ENCODE data around the gene OSBP2. TPM values are rescaled to one million over a fixed set of nuclear protein-coding genes. Genes with fewer than 3 reads are reported as not detected.
A peak's percentile ranks its signal among the peaks of the same experiment; 100 is the strongest.

OSBP2 gene
- total RNA-seq, 1 donor from 2014 or later = 15.1 TPM

GRCh38 chr22:30858976-30859713, 164.5 kb downstream of the OSBP2 start:
- no peak for ATAC-seq (ENCODE audit: poor library complexity)
- DNase-seq = no peak
- intact Hi-C loops (cut with DNase I) = no loop called here

DNA sequence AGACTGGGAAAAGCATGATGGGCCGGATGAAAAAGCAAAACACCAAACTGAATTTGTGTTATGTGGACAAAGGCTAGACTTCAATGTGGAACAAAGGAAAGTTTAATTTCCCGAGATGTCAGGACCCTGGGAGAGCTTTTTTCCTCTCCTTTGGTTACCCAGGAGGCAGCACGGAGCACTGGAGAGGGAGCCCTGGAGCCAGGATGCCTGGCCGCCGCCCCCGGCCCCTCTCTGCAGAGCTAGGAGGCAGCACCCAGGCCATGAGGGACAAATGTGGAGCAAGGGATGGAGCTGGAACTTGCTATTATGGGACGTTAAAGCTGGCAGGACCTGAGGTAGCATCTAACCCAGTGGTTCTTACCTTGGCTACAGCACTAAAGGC, 165.0 kb downstream of the OSBP2 start:
- intact Hi-C loops (cut with DNase I) = no loop called here
- ATAC-seq (ENCODE audit: poor library complexity) (no peak), DNase-seq (no peak)

- intact Hi-C loops (cut with DNase I) = no loop called here
- ATAC-seq (ENCODE audit: poor library complexity) (no peak), DNase-seq (no peak)
These were observed 165.8 kb downstream of the OSBP2 start for GRCh38 chr22:30860176-30861105.

GRCh38 chr22:30861131-30861530, 166.5 kb downstream of the OSBP2 start:
- DNase-seq (no peak), ATAC-seq (ENCODE audit: poor library complexity) (no peak)
- intact Hi-C loops (cut with DNase I) = no loop called here

- intact Hi-C loops (cut with DNase I) = no loop called here
- DNase-seq (no peak), ATAC-seq (ENCODE audit: poor library complexity) (no peak)
These were observed 167.2 kb downstream of the OSBP2 start for GRCh38 chr22:30861688-30862552.

- intact Hi-C loops (cut with DNase I) = no loop called here
- no peak for ATAC-seq (ENCODE audit: poor library complexity)
- no peak for DNase-seq
These were observed 168.6 kb downstream of the OSBP2 start for GRCh38 chr22:30863081-30863833.

DNA sequence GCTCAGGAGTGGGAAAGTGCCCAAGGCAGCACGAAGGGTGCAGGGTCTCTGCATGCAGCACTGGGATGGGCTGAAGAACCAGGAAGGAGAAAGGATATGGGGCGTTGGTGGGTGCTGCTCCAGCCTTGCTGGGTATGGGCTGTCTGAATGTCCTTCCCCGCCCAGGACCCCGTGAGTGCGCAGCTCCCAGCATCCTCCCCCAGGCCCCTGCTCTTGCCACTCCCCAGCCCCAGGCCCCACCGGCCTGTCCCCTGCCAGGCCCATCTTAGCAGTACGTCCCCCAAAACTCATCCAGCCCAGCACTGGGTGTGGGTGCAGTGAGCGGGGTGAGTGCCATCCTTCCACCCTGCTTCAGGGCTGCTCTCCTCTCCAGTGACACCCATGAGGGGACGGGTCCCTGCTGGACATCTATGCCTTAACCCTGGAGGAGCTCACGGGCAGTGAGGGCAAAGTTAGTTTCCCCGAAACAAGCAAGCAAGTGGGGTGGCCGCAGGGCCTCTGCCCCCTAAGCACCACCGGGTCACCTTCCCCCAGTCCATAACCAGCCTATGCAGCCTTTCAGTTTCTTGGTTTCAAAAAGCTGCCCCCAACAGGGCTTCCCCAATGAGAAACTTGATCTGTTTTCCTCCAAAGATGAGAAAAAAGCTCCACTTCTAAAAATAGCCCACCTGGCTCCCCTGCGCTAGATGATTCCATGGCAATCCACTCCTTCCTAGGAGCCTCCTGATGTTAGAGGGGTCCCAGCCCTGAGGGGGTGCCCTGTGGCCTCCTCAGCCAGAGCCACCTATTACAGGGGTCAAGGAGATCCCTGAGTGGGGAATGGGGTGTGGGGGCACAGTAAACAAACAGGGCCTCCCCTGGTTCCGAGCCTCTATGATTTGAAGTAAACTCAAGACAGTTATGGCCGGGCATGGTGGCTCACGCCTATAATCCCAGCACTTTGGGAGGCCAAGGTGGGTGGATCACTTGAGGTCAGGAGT, 170.1 kb downstream of the OSBP2 start:
- intact Hi-C loops (cut with DNase I) = no loop called here
- ATAC-seq (ENCODE audit: poor library complexity) = no peak
- no peak for DNase-seq

- intact Hi-C loops (cut with DNase I) = no loop called here
- ATAC-seq (ENCODE audit: poor library complexity) = no peak
- no peak for DNase-seq
These were observed 171.0 kb downstream of the OSBP2 start for GRCh38 chr22:30865656-30866055.

- no peak for ATAC-seq (ENCODE audit: poor library complexity)
- DNase-seq = no peak
- intact Hi-C loops (cut with DNase I) = no loop called here
These were observed 171.5 kb downstream of the OSBP2 start for GRCh38 chr22:30866216-30866615.

GRCh38 chr22:30866811-30867271, 172.2 kb downstream of the OSBP2 start:
- intact Hi-C loops (cut with DNase I) = no loop called here
- ATAC-seq (ENCODE audit: poor library complexity) = no peak
- DNase-seq = peak; percentile 15

GRCh38 chr22:30867746-30868662, 173.3 kb downstream of the OSBP2 start:
- ATAC-seq (ENCODE audit: poor library complexity) = no peak
- intact Hi-C loops (cut with DNase I) = no loop called here
- DNase-seq = peak; percentile 3

GRCh38 chr22:30868663-30869385, 174.2 kb downstream of the OSBP2 start:
- ATAC-seq (ENCODE audit: poor library complexity) (no peak), DNase-seq (peak; percentile 22)
- intact Hi-C loops (cut with DNase I) = no loop called here

GRCh38 chr22:30869667-30870395, 175.2 kb downstream of the OSBP2 start:
- intact Hi-C loops (cut with DNase I) = no loop called here
- no peak for ATAC-seq (ENCODE audit: poor library complexity)
- DNase-seq = peak; percentile 30

- DNase-seq (peak; percentile 26), ATAC-seq (ENCODE audit: poor library complexity) (no peak)
- intact Hi-C loops (cut with DNase I) = no loop called here
These were observed 176.0 kb downstream of the OSBP2 start for GRCh38 chr22:30870451-30871345.

All from Right ventricle myocardium superior (tissue), 1 donor.